Neuronal stem cell (in vitro differentiated cells): ENCODE measurements around the gene A3GALT2.

ENCODE experiments used
- DNase-seq: peaks from one replicate; pipeline ENCODE4 v3.0.0-alpha.2; 2013; ENCODE audit warnings: low spot score
- H2AFZ ChIP-seq: one replicate; pipeline ENCODE4 v1.6.1; 2013; ENCODE audit warnings: mild to moderate bottlenecking, low read length, inconsistent platforms
- H2AK5ac ChIP-seq: 2 replicates; pipeline ENCODE4 v1.6.1; 2013; ENCODE audit warnings: low read depth, mild to moderate bottlenecking, inconsistent platforms, low read length, moderate library complexity, mixed read lengths
- H2BK120ac ChIP-seq: 2 replicates; pipeline ENCODE4 v1.6.1; 2013; ENCODE audit warnings: low read depth, mild to moderate bottlenecking, inconsistent platforms, low read length, moderate library complexity, mixed read lengths
- H2BK12ac ChIP-seq: one replicate; pipeline ENCODE4 v1.6.1; 2013; ENCODE audit warnings: low read length, inconsistent platforms
- H2BK15ac ChIP-seq: 2 replicates; pipeline ENCODE4 v1.6.1; 2013; ENCODE audit warnings: mild to moderate bottlenecking, low read length, inconsistent platforms, mixed read lengths
- H2BK5ac ChIP-seq: one replicate; pipeline ENCODE4 v1.6.1; 2013; ENCODE audit warnings: inconsistent platforms, mild to moderate bottlenecking, low read length, moderate library complexity
- H3K14ac ChIP-seq: one replicate; pipeline ENCODE4 v1.6.1; 2013; ENCODE audit warnings: low read length, inconsistent platforms
- H3K18ac ChIP-seq: 2 replicates; pipeline ENCODE4 v1.6.1; 2013; ENCODE audit warnings: low read length, inconsistent platforms
- H3K23ac ChIP-seq: 2 replicates; pipeline ENCODE4 v1.6.1; 2013; ENCODE audit warnings: low read depth, mild to moderate bottlenecking, mixed read lengths, low read length, inconsistent platforms; ENCODE audit not compliant: poor library complexity
- H3K27ac ChIP-seq: replicated peaks from 3 replicates; pipeline ENCODE4 v1.5.1; 2013; ENCODE audit warnings: low read length, inconsistent platforms
- H3K27me3 ChIP-seq, 3 experiments: 2 replicates each; pipeline ENCODE4 v1.6.1; 2013; ENCODE audit warnings: low read length in 3 of 3, mild to moderate bottlenecking in 2 of 3, inconsistent platforms in 1 of 3, low read depth in 1 of 3, mixed read lengths in 1 of 3, moderate library complexity in 1 of 3; ENCODE audit not compliant: control insufficient read depth in 3 of 3, insufficient read depth in 3 of 3
- H3K36me3 ChIP-seq, 2 donors: replicated peaks in 1 of 2; 2 replicates each; pipeline ENCODE4 v1.6.1; 2013; ENCODE audit warnings: low read length in 2 of 2; ENCODE audit not compliant: control insufficient read depth in 2 of 2, insufficient read depth in 2 of 2
- H3K4ac ChIP-seq: 2 replicates; pipeline ENCODE4 v1.6.1; 2013; ENCODE audit warnings: inconsistent platforms, mild to moderate bottlenecking, low read length, moderate library complexity
- H3K4me1 ChIP-seq, 2 donors: 1 replicate in 1 of 2; 2 replicates in 1 of 2; pipeline ENCODE4 v1.6.1; 2013; ENCODE audit warnings: low read length in 2 of 2, low read depth in 1 of 2; ENCODE audit not compliant: control insufficient read depth in 2 of 2, insufficient read depth in 1 of 2
- H3K4me2 ChIP-seq: one replicate; pipeline ENCODE4 v1.6.1; 2013; ENCODE audit warnings: mild to moderate bottlenecking, low read length, inconsistent platforms; ENCODE audit not compliant: insufficient read depth, poor library complexity, severe bottlenecking
- H3K4me3 ChIP-seq, 2 donors: 2 replicates each; pipeline ENCODE4 v1.5.1; 2013; ENCODE audit warnings: low read length in 2 of 2, mild to moderate bottlenecking in 2 of 2, inconsistent platforms in 1 of 2, moderate library complexity in 1 of 2
- H3K79me1 ChIP-seq: one replicate; pipeline ENCODE4 v1.6.1; 2013; ENCODE audit warnings: low read depth, mild to moderate bottlenecking, inconsistent platforms, low read length, moderate library complexity
- H3K9ac ChIP-seq: one replicate; pipeline ENCODE4 v1.6.1; 2013; ENCODE audit warnings: mild to moderate bottlenecking, low read depth, low read length, inconsistent platforms; ENCODE audit not compliant: poor library complexity
- H3K9me3 ChIP-seq, 2 donors: replicated peaks in 1 of 2; 2 replicates each; pipeline versions ENCODE3 to v1.6.1; 2013; ENCODE audit warnings: low read length in 2 of 2, mild to moderate bottlenecking in 2 of 2, inconsistent platforms in 1 of 2, low read depth in 1 of 2, mixed read lengths in 1 of 2, moderate library complexity in 1 of 2; ENCODE audit not compliant: control insufficient read depth in 2 of 2, insufficient read depth in 1 of 2
- H4K8ac ChIP-seq: one replicate; pipeline ENCODE4 v1.6.1; 2013; ENCODE audit warnings: low read depth, mild to moderate bottlenecking, inconsistent platforms, low read length, moderate library complexity
- H4K91ac ChIP-seq: one replicate; pipeline ENCODE4 v1.6.1; 2013; ENCODE audit warnings: low read length, low read depth, mild to moderate bottlenecking, inconsistent platforms; ENCODE audit not compliant: poor library complexity
- WGBS, 2 donors: extraction: QIAGEN DNeasy Blood & Tissue Kit; methylation state at CpG; one replicate each; pipeline ENCODE4 v1.1.7; 2013; ENCODE audit warnings: missing lambda C conversion rate in 2 of 2, mixed read lengths in 1 of 2; ENCODE audit not compliant: insufficient read length in 2 of 2, insufficient replicate concordance in 1 of 2; ENCODE audit errors: extremely low coverage in 2 of 2; 5-methylcytosine and 5-hydroxymethylcytosine counted together

A3GALT2 gene

DNA sequence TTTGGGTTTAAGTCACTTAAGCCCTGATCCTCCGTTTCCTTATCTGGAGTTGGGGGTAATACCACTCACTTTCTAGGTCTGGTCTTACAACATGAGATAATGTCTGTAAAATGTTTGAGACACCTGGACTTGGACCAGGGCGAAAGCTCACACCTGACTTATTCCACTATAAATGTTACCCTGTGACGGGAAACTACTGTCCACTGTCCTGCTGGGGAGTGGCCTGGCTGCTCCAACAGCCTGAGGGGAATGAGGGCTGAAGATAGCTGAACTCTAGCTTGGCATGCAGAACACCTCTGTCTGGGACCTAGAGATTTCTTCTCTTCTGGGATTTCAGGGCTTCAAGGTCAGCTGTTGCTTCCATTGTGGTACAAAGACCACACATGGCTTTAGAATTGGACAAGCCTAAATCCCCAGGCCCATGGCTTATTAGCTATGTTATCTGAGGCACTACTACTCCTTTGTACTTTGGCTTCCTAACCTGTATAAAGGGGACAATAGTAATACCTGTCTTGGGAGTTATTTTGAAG is 9.5 kb upstream of the A3GALT2 start:
- H3K36me3 ChIP-seq = peaks cover 77 to 100% of the 10 kb centered on the region in 2 donors
- H2AFZ ChIP-seq = no peak overlapping the region
- no peak for DNase-seq
- H3K9ac ChIP-seq = no peak overlapping the region
- H4K91ac ChIP-seq = no peak overlapping the region
- no peak overlapping the region for H2BK120ac ChIP-seq
- no peak overlapping the region for H3K18ac ChIP-seq
- no peak overlapping the region for H2BK15ac ChIP-seq
- H2AK5ac ChIP-seq = no peak overlapping the region
- H4K8ac ChIP-seq = no peak overlapping the region
- H3K9me3 ChIP-seq = no peaks in the 10 kb centered on the region
- no peak overlapping the region for H2BK12ac ChIP-seq
- no peak overlapping the region for H3K14ac ChIP-seq
- WGBS, 2 donors = no CpG with 5 or more reads among the region's 3 CpGs
- no peak overlapping the region for H3K27ac ChIP-seq
- no peak overlapping the region for H2BK5ac ChIP-seq
- H3K4ac ChIP-seq = no peak overlapping the region
- H3K23ac ChIP-seq = no peak overlapping the region
- no peak overlapping the region for H3K4me2 ChIP-seq
- H3K79me1 ChIP-seq = peaks cover 7% of the 10 kb centered on the region
- H3K4me1 ChIP-seq = peaks cover 0 to 14% of the 10 kb centered on the region in 2 donors
- H3K27me3 ChIP-seq = no peaks in the 10 kb centered on the region
- no peak overlapping the region for H3K4me3 ChIP-seq

DNA sequence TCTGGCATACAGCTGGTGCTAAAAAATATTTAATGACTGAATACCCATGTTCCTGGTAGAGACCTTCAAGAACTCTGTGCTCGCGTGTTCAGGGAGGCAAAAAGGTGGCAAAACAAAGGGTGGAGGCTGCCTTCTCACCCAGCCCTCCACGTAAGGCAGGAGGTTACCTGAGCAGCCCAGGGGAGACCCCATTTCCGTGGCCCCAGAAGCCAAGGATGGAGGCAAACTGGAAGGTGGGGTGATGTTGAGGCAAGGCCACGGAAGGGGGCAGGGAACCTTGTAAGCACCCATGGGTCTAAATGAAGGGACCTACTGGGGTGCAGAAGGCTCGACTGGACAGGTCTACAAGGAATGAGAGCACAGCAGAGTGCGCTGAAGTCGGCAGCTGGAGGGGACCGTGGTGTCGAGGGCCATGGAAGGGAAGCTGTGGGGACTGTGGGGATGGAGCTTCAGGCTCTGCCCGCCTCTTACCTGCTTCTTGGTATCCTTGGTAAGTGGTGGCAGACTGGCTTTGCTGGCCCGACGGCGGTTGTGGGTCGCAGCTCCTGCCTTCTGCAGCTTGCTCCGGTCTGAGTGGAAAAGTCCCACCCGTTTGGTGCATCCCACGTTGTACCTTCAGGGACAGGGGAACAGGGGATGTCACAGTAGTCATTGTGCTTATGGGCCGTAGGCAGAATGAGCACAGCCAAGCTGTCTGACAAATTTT is 8.9 kb upstream of the A3GALT2 start:
- no peak overlapping the region for H3K27ac ChIP-seq
- no peak overlapping the region for H4K91ac ChIP-seq

DNA sequence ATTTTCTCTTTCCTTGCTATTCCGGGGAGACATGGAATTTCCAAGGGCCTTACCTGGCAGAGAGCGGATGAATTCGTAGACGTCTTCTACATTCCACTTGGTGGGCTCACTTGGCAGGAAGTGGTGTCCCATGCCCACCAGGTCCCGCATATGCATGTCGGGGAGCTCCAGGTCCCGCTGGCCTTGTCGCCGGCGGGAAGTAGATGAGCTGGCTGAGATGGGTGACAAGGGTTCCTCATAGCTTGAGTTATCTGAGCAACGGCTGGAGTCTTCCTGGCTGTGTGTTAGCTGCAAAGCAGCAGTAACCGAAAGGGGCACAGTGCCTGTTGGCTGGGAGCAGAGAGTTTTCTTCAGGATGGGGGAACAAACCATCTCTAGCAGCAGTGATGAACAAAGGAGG is 7.9 kb upstream of the A3GALT2 start:
- Histone ChIP-seq H3K4ac (no peak overlapping the region), H3K27me3 (no peaks in the 10 kb centered on the region), H3K14ac (no peak overlapping the region), H3K36me3 (peaks cover 86 to 100% of the 10 kb centered on the region in 2 donors), H3K18ac (no peak overlapping the region), H2BK5ac (no peak overlapping the region), H4K91ac (no peak overlapping the region), H3K27ac (no peak overlapping the region), H3K4me3 (no peak overlapping the region), H3K9ac (no peak overlapping the region), H2BK15ac (no peak overlapping the region), H2AFZ (no peak overlapping the region), H4K8ac (no peak overlapping the region), H2BK12ac (no peak overlapping the region), H2BK120ac (no peak overlapping the region), H3K4me1 (peaks cover 0 to 2% of the 10 kb centered on the region in 2 donors), H3K23ac (no peak overlapping the region), H2AK5ac (no peak overlapping the region), H3K9me3 (no peaks in the 10 kb centered on the region), H3K4me2 (no peak overlapping the region), H3K79me1 (peaks cover 11% of the 10 kb centered on the region)
- no peak for DNase-seq
- WGBS, 2 donors = no CpG with 5 or more reads among the region's 12 CpGs

More for the DNA sequence above, 8.9 kb upstream of the A3GALT2 start:
- Histone ChIP-seq H3K18ac (no peak overlapping the region), H2AK5ac (no peak overlapping the region), H3K27me3 (no peaks in the 10 kb centered on the region), H4K8ac (no peak overlapping the region), H3K9me3 (no peaks in the 10 kb centered on the region), H3K4ac (no peak overlapping the region), H3K4me1 (peaks cover 0 to 10% of the 10 kb centered on the region in 2 donors), H2BK5ac (no peak overlapping the region), H2BK120ac (no peak overlapping the region), H3K36me3 (peaks cover 80 to 100% of the 10 kb centered on the region in 2 donors), H3K9ac (no peak overlapping the region), H2BK12ac (no peak overlapping the region), H3K4me2 (no peak overlapping the region), H3K23ac (no peak overlapping the region), H3K4me3 (no peak overlapping the region), H3K79me1 (peaks cover 11% of the 10 kb centered on the region), H2AFZ (no peak overlapping the region), H3K14ac (no peak overlapping the region), H2BK15ac (no peak overlapping the region)
- no peak for DNase-seq
- WGBS, 2 donors = no CpG with 5 or more reads among the region's 19 CpGs

DNA sequence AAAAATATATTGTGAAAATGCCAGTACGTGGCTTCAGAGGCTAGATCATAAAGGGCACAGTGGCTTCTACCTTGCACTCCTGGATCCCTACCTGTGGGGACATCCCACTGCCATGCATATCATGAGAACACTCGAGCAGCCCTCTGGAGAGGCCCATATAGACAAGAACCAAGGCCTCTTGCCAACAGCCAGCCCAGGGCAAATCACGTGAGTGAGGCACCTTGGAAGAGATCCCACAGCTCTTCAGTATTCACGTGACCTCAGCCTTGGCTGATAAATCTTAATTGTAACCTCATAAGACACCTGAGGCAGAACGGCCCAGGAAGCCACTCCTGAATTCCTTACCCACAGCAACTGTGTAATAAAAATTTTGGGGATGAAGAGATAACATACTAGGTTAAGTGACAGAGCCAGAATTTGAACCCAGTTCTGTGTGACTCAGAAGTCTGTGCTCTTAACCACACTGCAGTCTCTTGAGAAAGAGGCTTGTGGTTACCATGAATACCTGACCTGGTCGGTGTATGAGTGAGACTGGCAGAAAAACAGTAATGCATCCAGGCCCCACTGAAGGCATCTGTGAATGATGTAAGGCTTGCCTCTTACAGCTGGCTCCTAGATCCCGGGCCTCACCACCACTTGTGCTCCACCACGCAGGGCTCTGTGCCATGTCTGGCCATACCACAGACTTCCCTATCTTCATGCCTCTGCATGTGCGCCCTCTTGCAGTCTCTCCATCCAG is 6.9 kb upstream of the A3GALT2 start:
- H3K18ac ChIP-seq = no peak overlapping the region
- no peak overlapping the region for H2BK120ac ChIP-seq
- H3K23ac ChIP-seq = no peak overlapping the region
- H3K9ac ChIP-seq = no peak overlapping the region
- H2BK15ac ChIP-seq = no peak overlapping the region
- H2BK12ac ChIP-seq = no peak overlapping the region
- H3K14ac ChIP-seq = no peak overlapping the region
- H3K27ac ChIP-seq = no peak overlapping the region
- no peak for DNase-seq
- H4K8ac ChIP-seq = no peak overlapping the region
- H3K4me2 ChIP-seq = no peak overlapping the region
- no peak overlapping the region for H2BK5ac ChIP-seq
- H3K4ac ChIP-seq = no peak overlapping the region
- peaks cover 85 to 100% of the 10 kb centered on the region in 2 donors for H3K36me3 ChIP-seq
- no peaks in the 10 kb centered on the region for H3K4me1 ChIP-seq
- H3K27me3 ChIP-seq = no peaks in the 10 kb centered on the region
- no peak overlapping the region for H2AK5ac ChIP-seq
- no peak overlapping the region for H2AFZ ChIP-seq
- WGBS, 2 donors = no CpG with 5 or more reads among the region's 9 CpGs
- H4K91ac ChIP-seq = no peak overlapping the region
- no peaks in the 10 kb centered on the region for H3K9me3 ChIP-seq
- H3K79me1 ChIP-seq = peaks cover 7% of the 10 kb centered on the region
- H3K4me3 ChIP-seq = no peak overlapping the region
